HEK293 (cell line): ENCODE measurements around the gene DAZAP1.

ENCODE experiments used
- GLI4 ChIP-seq: fragments of 450-650 bp; formaldehyde crosslinking; IDR thresholded peaks from 2 replicates; pipeline ENCODE4 v1.5.1; 2016; ENCODE audit warnings: missing biosample characterization, missing genetic modification characterization
- TRIM28 ChIP-seq: IDR thresholded peaks from 2 replicates; pipeline ENCODE4 v1.6.1; 2011; ENCODE audit warnings: low read length, control low read depth, borderline replicate concordance
- ZFP69B ChIP-seq: fragments of 450-650 bp; formaldehyde crosslinking; IDR thresholded peaks from 2 replicates; pipeline ENCODE4 v1.5.1; 2016; ENCODE audit warnings: missing biosample characterization, missing genetic modification characterization
- ZNF175 ChIP-seq: fragments of 450-650 bp; formaldehyde crosslinking; IDR thresholded peaks from 2 replicates; pipeline ENCODE4 v1.5.1; 2016; ENCODE audit warnings: missing biosample characterization, missing genetic modification characterization
- ZNF521 ChIP-seq: fragments of 450-650 bp; formaldehyde crosslinking; IDR thresholded peaks from 2 replicates; pipeline ENCODE4 v1.5.1; 2017; ENCODE audit warnings: missing biosample characterization, mild to moderate bottlenecking, missing genetic modification characterization
- ZNF670 ChIP-seq: fragments of 450-650 bp; formaldehyde crosslinking; IDR thresholded peaks from 2 replicates; pipeline ENCODE4 v1.5.1; 2016; ENCODE audit warnings: missing biosample characterization, missing genetic modification characterization, low read depth
- TF ChIP-seq, protein P1 (sequence below): fragments of 450-650 bp; formaldehyde crosslinking; IDR thresholded peaks from 2 replicates; pipeline ENCODE4 v1.5.1; 2016; ENCODE audit warnings: missing biosample characterization, missing genetic modification characterization
- TF ChIP-seq, protein P2 (sequence below): fragments of 450-650 bp; formaldehyde crosslinking; IDR thresholded peaks from 2 replicates; pipeline ENCODE4 v1.5.1; 2016; ENCODE audit warnings: missing biosample characterization, missing genetic modification characterization
- TF ChIP-seq, protein P3 (sequence below): fragments of 450-650 bp; IDR thresholded peaks from 2 replicates; pipeline ENCODE4 v1.5.1; 2018; ENCODE audit warnings: missing biosample characterization, missing genetic modification characterization
- TF ChIP-seq, protein P4 (sequence below): sonication (generic); formaldehyde crosslinking; IDR thresholded peaks from 2 replicates; pipeline ENCODE4 v1.8.1; 2022; ENCODE audit warnings: mild to moderate bottlenecking, moderate library complexity, missing genetic modification reagents

DNA sequence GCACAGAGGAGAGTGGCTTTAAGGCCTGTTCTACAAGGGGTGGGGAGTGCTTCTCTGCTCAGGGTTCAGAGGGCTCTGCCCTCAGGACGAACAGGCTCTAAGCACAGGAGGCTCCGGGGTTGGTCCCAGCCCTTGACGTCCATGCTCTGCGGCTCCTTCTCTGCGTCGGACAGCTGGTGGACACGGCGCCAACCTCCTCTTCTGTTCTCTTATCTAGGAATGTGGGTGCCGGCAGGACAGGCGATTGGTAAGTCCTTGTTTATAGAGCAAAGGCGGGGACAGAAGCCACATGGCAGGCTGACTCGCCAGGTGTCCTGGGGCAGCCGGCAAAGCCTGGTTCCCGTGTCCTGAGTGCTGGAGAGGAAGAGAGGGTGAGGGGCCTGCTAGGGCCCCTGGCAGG lies 22.4 kb downstream of the DAZAP1 start:
- TF ChIP-seq ZFP69B (tag by site-specific recombination) (no peak), GLI4 (tag by site-specific recombination) (no peak), ZNF670 (no peak), ZNF175 (tag by site-specific recombination) (no peak), TRIM28 (no peak), ZNF521 (tag by site-specific recombination) (no peak)
- TF ChIP-seq, protein P1, sequence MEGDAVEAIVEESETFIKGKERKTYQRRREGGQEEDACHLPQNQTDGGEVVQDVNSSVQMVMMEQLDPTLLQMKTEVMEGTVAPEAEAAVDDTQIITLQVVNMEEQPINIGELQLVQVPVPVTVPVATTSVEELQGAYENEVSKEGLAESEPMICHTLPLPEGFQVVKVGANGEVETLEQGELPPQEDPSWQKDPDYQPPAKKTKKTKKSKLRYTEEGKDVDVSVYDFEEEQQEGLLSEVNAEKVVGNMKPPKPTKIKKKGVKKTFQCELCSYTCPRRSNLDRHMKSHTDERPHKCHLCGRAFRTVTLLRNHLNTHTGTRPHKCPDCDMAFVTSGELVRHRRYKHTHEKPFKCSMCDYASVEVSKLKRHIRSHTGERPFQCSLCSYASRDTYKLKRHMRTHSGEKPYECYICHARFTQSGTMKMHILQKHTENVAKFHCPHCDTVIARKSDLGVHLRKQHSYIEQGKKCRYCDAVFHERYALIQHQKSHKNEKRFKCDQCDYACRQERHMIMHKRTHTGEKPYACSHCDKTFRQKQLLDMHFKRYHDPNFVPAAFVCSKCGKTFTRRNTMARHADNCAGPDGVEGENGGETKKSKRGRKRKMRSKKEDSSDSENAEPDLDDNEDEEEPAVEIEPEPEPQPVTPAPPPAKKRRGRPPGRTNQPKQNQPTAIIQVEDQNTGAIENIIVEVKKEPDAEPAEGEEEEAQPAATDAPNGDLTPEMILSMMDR (tag by site-specific recombination): no peak
- TF ChIP-seq, protein P2, sequence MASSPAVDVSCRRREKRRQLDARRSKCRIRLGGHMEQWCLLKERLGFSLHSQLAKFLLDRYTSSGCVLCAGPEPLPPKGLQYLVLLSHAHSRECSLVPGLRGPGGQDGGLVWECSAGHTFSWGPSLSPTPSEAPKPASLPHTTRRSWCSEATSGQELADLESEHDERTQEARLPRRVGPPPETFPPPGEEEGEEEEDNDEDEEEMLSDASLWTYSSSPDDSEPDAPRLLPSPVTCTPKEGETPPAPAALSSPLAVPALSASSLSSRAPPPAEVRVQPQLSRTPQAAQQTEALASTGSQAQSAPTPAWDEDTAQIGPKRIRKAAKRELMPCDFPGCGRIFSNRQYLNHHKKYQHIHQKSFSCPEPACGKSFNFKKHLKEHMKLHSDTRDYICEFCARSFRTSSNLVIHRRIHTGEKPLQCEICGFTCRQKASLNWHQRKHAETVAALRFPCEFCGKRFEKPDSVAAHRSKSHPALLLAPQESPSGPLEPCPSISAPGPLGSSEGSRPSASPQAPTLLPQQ: no peak
- TF ChIP-seq, protein P3, sequence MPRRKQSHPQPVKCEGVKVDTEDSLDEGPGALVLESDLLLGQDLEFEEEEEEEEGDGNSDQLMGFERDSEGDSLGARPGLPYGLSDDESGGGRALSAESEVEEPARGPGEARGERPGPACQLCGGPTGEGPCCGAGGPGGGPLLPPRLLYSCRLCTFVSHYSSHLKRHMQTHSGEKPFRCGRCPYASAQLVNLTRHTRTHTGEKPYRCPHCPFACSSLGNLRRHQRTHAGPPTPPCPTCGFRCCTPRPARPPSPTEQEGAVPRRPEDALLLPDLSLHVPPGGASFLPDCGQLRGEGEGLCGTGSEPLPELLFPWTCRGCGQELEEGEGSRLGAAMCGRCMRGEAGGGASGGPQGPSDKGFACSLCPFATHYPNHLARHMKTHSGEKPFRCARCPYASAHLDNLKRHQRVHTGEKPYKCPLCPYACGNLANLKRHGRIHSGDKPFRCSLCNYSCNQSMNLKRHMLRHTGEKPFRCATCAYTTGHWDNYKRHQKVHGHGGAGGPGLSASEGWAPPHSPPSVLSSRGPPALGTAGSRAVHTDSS (tag by site-specific recombination): no peak
- TF ChIP-seq, protein P4, sequence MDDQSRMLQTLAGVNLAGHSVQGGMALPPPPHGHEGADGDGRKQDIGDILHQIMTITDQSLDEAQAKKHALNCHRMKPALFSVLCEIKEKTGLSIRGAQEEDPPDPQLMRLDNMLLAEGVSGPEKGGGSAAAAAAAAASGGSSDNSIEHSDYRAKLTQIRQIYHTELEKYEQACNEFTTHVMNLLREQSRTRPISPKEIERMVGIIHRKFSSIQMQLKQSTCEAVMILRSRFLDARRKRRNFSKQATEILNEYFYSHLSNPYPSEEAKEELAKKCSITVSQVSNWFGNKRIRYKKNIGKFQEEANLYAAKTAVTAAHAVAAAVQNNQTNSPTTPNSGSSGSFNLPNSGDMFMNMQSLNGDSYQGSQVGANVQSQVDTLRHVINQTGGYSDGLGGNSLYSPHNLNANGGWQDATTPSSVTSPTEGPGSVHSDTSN (CRISPR knock-in tag): no peak
